Sigmoid colon (tissue), 7 donors: ENCODE results near the gene ELOB. TPM values are rescaled to one million over a fixed set of nuclear protein-coding genes. Genes with fewer than 3 reads are reported as not detected.

Source experiments
- DNase-seq: peaks from one replicate; pipeline ENCODE4 v3.0.0-alpha.2; 2019
- H3K27ac ChIP-seq, 4 donors: fragments of 200-600 bp; sonication (generic); one replicate each; pipeline ENCODE4 v1.5.1; 2016 to 2019; ENCODE audit warnings: mild to moderate bottlenecking in 1 of 4
- H3K27me3 ChIP-seq, 3 donors: fragments of 200-600 bp; sonication (generic); one replicate each; pipeline ENCODE4 v1.5.1; 2019; ENCODE audit warnings: mild to moderate bottlenecking in 1 of 3
- H3K36me3 ChIP-seq, 4 donors: fragments of 200-600 bp; sonication (generic); one replicate each; pipeline ENCODE4 v1.5.1; 2016 to 2019
- H3K4me1 ChIP-seq, 4 donors: fragments of 200-600 bp; sonication (generic); one replicate each; pipeline ENCODE4 v1.5.1; 2017 to 2019
- H3K4me3 ChIP-seq, 4 donors: fragments of 200-600 bp; sonication (generic); one replicate each; pipeline ENCODE4 v1.5.1; 2017 to 2019; ENCODE audit warnings: mild to moderate bottlenecking in 2 of 4, moderate library complexity in 1 of 4
- H3K9me3 ChIP-seq, 4 donors: fragments of 200-600 bp in 3 of 4; sonication (generic) in 3 of 4; one replicate each; pipeline versions ENCODE4 v1.5.1 to v1.6.1; 2013 to 2019
- EP300 ChIP-seq, 4 donors: sonication (generic); formaldehyde crosslinking; IDR thresholded peaks; one replicate each; pipeline ENCODE4 v1.6.1; 2017; ENCODE audit warnings: antibody characterized with exemption in 4 of 4
- POLR2A ChIP-seq, 2 donors: fragments of 450-650 bp; IDR thresholded peaks; one replicate each; pipeline ENCODE4 v1.6.1; 2016; ENCODE audit warnings: antibody characterized with exemption in 2 of 2, mild to moderate bottlenecking in 2 of 2, moderate library complexity in 2 of 2
- POLR2AphosphoS5 ChIP-seq, 4 donors: sonication (generic); formaldehyde crosslinking; IDR thresholded peaks; one replicate each; pipeline ENCODE4 v1.6.1; 2017; ENCODE audit warnings: antibody characterized with exemption in 4 of 4
- WGBS, 2 donors: extraction: QIAGEN DNeasy Blood & Tissue Kit; methylation state at CpG; one replicate each; pipeline ENCODE4 v1.1.7; 2013; 5-methylcytosine and 5-hydroxymethylcytosine counted together
- intact Hi-C: fragments of 100-400 bp; cut with DNase I; formaldehyde crosslinking; loops from one replicate; pipeline ENCODE4 v1.15.1; 2023
- polyA plus RNA-seq, 3 donors: library from polyadenylated mRNA; stranded (reverse); fragments of 200-250 nt; gene quantifications; one replicate each; pipeline ENCODE4 v1.2.3, GENCODE V29; 2013
- total RNA-seq, 4 donors: library from RNA; depleted of rRNA; stranded (reverse); fragments of >200 nt; gene quantifications; one replicate each; pipeline ENCODE4 v1.1.0, GENCODE V29; 2016
- TF ChIP-seq, protein P1 (sequence below), 4 experiments: fragments of 450-650 bp in 3 of 4; fragments of 200-600 bp in 1 of 4; IDR thresholded peaks; one replicate each; pipeline ENCODE4 v1.5.1; 2016 to 2019; ENCODE audit warnings: antibody characterized with exemption in 4 of 4, mild to moderate bottlenecking in 3 of 4, moderate library complexity in 2 of 4
- donor health status: healthy with polysubstance abuse.
- donor health status: Bipolar disorder and iron deficiency.
- donor health status: healthy.

The ELOB gene
- total and polyA plus RNA-seq, 7 donors, result 329 to 1,166 (median 475) TPM

DNA sequence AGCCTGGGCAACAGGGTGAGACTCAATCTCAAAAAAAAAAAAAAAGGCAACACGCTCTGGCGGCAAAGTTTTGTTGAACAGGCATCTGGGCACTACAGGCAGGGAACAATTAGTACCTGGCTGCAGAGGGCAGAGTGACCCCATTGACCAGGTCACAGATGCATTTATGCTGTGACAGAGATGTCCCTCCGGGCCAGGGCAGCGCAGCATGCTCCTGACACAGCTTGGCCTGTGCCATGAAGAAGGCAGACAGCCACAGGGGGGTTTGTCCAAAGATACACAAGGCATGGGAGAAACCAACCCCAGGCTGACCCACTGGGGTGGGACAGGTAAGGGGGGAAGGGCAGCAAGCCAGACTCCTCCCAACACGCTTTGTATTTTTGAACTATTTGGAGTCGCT lies 32.4 kb downstream of the ELOB start:
- H3K9me3 ChIP-seq, result no peaks in the 10 kb centered on the region
- intact Hi-C loops, result no loop called here
- H3K4me3 ChIP-seq, result no peak overlapping the region
- WGBS, 2 donors, result 91 to 96% methylated on average over 6 of the region's 6 CpGs
- H3K4me1 ChIP-seq, result no peaks in the 10 kb centered on the region
- no peak for DNase-seq
- H3K27ac ChIP-seq, result no peak overlapping the region
- peaks cover 0 to 6% (median 0%) of the 10 kb centered on the region in 3 donors for H3K27me3 ChIP-seq
- TF ChIP-seq POLR2AphosphoS5 (IDR thresholded peaks at IDR 0.05) (no peak), EP300 (IDR thresholded peaks at IDR 0.05) (no peak), POLR2A (IDR thresholded peaks at IDR 0.05) (no peak)
- TF ChIP-seq, protein P1, sequence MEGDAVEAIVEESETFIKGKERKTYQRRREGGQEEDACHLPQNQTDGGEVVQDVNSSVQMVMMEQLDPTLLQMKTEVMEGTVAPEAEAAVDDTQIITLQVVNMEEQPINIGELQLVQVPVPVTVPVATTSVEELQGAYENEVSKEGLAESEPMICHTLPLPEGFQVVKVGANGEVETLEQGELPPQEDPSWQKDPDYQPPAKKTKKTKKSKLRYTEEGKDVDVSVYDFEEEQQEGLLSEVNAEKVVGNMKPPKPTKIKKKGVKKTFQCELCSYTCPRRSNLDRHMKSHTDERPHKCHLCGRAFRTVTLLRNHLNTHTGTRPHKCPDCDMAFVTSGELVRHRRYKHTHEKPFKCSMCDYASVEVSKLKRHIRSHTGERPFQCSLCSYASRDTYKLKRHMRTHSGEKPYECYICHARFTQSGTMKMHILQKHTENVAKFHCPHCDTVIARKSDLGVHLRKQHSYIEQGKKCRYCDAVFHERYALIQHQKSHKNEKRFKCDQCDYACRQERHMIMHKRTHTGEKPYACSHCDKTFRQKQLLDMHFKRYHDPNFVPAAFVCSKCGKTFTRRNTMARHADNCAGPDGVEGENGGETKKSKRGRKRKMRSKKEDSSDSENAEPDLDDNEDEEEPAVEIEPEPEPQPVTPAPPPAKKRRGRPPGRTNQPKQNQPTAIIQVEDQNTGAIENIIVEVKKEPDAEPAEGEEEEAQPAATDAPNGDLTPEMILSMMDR (IDR thresholded peaks at IDR 0.05), result no peak
- H3K36me3 ChIP-seq, result no peaks in the 10 kb centered on the region

DNA sequence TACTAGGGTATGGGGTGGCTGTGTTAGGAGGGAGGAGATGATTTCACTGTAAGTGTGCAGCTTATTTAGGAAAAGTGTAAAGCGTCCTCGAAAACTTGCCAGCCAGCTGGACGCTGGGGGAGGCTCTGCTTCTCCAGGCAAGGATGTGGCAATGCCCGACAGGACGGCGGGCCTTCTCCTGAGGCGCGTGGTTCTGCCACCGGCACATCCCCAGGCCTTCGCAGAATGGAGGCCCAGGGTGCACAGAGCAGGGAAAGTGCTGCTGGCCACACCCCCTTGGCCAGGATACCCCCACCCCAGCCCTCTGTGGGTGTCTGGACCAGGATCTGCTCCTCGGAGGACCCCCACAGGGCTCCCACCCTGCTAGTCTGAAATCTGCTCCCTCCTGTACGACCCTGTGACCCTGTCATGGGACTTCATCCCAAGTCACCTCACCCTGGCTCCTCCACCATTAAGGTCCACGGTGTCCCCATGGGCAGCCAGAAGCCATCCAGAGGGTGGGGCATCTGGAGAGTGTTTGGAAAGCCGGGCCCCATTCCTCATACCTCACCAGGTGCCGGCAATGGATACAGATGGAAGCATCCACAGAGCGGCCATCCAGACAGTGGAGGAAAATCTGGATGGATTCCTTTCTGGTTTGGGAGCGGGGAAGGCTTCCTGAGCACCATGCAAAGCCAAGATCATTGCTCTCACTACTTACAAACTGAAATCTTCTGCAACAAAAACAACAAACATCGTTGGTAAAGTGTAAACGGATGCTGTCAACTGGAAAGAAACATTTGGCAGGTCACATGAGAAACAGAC lies 33.9 kb downstream of the ELOB start:
- no peak for DNase-seq
- intact Hi-C loops, result no loop called here
- Histone ChIP-seq H3K36me3 (no peaks in the 10 kb centered on the region), H3K27ac (no peak overlapping the region), H3K4me3 (no peak overlapping the region), H3K27me3 (peaks cover 0 to 21% (median 8%) of the 10 kb centered on the region in 3 donors), H3K4me1 (no peaks in the 10 kb centered on the region), H3K9me3 (no peaks in the 10 kb centered on the region)
- TF ChIP-seq, protein P1 (IDR thresholded peaks at IDR 0.05), result no peak
- TF ChIP-seq EP300 (IDR thresholded peaks at IDR 0.05) (no peak), POLR2AphosphoS5 (IDR thresholded peaks at IDR 0.05) (no peak), POLR2A (IDR thresholded peaks at IDR 0.05) (no peak)
- WGBS, 2 donors, result 88 to 89% methylated on average over 19 of the region's 19 CpGs

DNA sequence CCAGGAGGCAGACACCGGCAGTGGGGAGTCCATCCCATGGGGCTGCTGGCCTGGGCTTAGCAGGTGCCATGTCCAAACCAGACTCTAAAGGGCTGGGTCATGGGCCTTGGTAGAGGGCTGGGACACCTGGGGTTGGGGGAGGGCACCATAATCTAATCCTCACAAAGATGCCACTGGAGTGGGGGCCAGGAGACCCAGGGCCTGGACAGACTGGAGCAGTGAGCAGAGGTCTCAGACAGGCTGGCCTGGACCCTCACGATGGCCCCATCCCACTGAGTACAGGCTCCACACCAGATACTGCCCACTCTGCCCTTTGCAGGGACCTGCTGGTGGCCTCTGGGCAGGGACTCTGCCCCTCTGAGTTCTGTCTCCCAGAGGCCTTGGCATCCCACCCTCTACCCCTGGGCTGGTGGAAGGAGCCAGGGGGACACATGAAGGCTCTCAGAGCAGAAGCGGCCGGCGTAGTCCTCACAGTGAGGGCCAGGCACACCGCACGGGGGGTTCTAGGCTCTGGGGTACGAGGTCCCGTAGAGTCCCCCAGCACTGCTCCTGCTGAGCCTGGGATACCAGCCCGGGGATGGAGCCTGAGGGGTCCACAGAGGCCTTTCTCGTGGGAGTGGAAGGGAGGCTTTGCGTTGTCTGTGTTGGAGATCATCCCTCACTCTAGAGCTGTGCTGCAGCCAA lies 34.6 kb downstream of the ELOB start:
- 95% methylated on average over 12 of the region's 12 CpGs for WGBS, 2 donors
- H3K4me3 ChIP-seq, result no peak overlapping the region
- H3K27ac ChIP-seq, result no peak overlapping the region
- H3K27me3 ChIP-seq, result peaks cover 0 to 28% (median 16%) of the 10 kb centered on the region in 3 donors
- no peaks in the 10 kb centered on the region for H3K4me1 ChIP-seq
- H3K9me3 ChIP-seq, result no peaks in the 10 kb centered on the region
- H3K36me3 ChIP-seq, result no peaks in the 10 kb centered on the region
- DNase-seq, result peak; percentile 53
- intact Hi-C loops, result no loop called here
- TF ChIP-seq POLR2A (IDR thresholded peaks at IDR 0.05) (no peak), POLR2AphosphoS5 (IDR thresholded peaks at IDR 0.05) (no peak), EP300 (IDR thresholded peaks at IDR 0.05) (no peak)
- TF ChIP-seq, protein P1 (IDR thresholded peaks at IDR 0.05), result no peak

DNA sequence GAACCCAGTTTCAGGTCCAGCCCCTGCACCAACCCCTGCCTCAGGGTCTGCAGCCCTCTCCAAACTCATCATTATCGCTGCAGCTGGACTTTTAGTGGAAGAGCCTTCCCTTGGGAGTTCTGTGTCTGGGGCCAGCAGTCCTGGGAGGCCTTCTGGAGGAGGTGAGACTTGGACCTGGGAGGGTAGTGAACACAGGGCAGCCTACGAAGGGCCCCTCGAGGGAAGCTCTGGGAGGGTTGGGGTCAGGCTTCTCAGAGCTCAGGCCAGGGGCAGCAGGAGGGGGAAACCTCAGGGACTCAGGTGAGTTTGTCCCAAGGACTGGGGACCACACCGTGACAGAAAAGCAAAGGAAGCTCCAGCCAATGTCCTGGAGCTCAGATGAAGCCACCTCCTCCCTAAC lies 35.9 kb downstream of the ELOB start:
- H3K27me3 ChIP-seq, result peaks cover 0 to 30% (median 27%) of the 10 kb centered on the region in 3 donors
- no peaks in the 10 kb centered on the region for H3K4me1 ChIP-seq
- 84 to 93% methylated on average over 4 of the region's 4 CpGs for WGBS, 2 donors
- no peak overlapping the region for H3K4me3 ChIP-seq
- intact Hi-C loops, result no loop called here
- no peaks in the 10 kb centered on the region for H3K9me3 ChIP-seq
- TF ChIP-seq EP300 (IDR thresholded peaks at IDR 0.05), result no peak
- TF ChIP-seq, protein P1 (IDR thresholded peaks at IDR 0.05), result no peak
- no peak for TF ChIP-seq POLR2AphosphoS5 (IDR thresholded peaks at IDR 0.05)
- no peak for TF ChIP-seq POLR2A (IDR thresholded peaks at IDR 0.05)
- no peak overlapping the region for H3K27ac ChIP-seq
- H3K36me3 ChIP-seq, result no peaks in the 10 kb centered on the region
- no peak for DNase-seq
